ENCODE results near the gene NKAP.

- TF ChIP-seq, protein P1, sequence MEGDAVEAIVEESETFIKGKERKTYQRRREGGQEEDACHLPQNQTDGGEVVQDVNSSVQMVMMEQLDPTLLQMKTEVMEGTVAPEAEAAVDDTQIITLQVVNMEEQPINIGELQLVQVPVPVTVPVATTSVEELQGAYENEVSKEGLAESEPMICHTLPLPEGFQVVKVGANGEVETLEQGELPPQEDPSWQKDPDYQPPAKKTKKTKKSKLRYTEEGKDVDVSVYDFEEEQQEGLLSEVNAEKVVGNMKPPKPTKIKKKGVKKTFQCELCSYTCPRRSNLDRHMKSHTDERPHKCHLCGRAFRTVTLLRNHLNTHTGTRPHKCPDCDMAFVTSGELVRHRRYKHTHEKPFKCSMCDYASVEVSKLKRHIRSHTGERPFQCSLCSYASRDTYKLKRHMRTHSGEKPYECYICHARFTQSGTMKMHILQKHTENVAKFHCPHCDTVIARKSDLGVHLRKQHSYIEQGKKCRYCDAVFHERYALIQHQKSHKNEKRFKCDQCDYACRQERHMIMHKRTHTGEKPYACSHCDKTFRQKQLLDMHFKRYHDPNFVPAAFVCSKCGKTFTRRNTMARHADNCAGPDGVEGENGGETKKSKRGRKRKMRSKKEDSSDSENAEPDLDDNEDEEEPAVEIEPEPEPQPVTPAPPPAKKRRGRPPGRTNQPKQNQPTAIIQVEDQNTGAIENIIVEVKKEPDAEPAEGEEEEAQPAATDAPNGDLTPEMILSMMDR (IDR thresholded peaks at IDR 0.05): no peak
- TF ChIP-seq POLR2AphosphoS5 (IDR thresholded peaks at IDR 0.05): no peak
Observed at GRCh38 chrX:119878740-119879139, 64.8 kb downstream of the NKAP start.

Measured in gastroesophageal sphincter (tissue), 3 donors.